Gastrocnemius medialis (tissue), 4 donors: ENCODE measurements around the gene VEZT.

Source experiments
- CTCF ChIP-seq, 5 experiments: fragments of 450-650 bp in 3 of 5; fragments of 200-600 bp in 2 of 5; sonication (generic) in 2 of 5; IDR thresholded peaks in 4 of 5; conservative IDR thresholded peaks in 1 of 5; 1 replicate in 4 of 5; 2 replicates in 1 of 5; pipeline ENCODE4 v1.5.1; 2016 to 2019; ENCODE audit warnings: antibody characterized with exemption in 5 of 5, mild to moderate bottlenecking in 3 of 5, moderate library complexity in 3 of 5
- POLR2A ChIP-seq, 2 donors: fragments of 450-650 bp; IDR thresholded peaks; one replicate each; pipeline ENCODE4 v1.6.1; 2017; ENCODE audit warnings: antibody characterized with exemption in 2 of 2, mild to moderate bottlenecking in 2 of 2, moderate library complexity in 2 of 2

GRCh38 chr12:95258803-95259202, 41.2 kb downstream of the VEZT start:
- TF ChIP-seq CTCF (IDR thresholded peaks at IDR 0.05 in 4 of 5, conservative IDR thresholded peaks at IDR 0.05 in 1 of 5) = no peak
- TF ChIP-seq POLR2A (IDR thresholded peaks at IDR 0.05) = no peak
